Right lobe of liver (tissue), 6 donors: ENCODE data around the gene BAZ1B. TPM values are rescaled to one million over a fixed set of nuclear protein-coding genes. Genes with fewer than 3 reads are reported as not detected.
"Not testable (repeated sequence)": the region's sequence is repeated elsewhere in the genome, so short reads cannot be mapped to it uniquely, and the experiment has no call there.

Experiments
- ATAC-seq, 4 donors: fragments of 200-7000 bp; cut with Tn5 transposase; one replicate each; pipeline ENCODE4 v1.9.1; 2020; ENCODE audit warnings: mild to moderate bottlenecking in 4 of 4, moderate library complexity in 4 of 4
- DNase-seq, 3 donors: peaks; one replicate each; pipeline ENCODE4 v3.0.0-alpha.2; 2020
- H3K27ac ChIP-seq, 3 donors: fragments of 200-600 bp; one replicate each; pipeline ENCODE4 v1.8.0; 2022
- H3K27me3 ChIP-seq, 2 donors: fragments of 200-600 bp; one replicate each; pipeline ENCODE4 v1.8.0; 2022
- H3K36me3 ChIP-seq, 4 donors: fragments of 200-600 bp; sonication (generic) in 1 of 4; one replicate each; pipeline versions ENCODE4 v1.5.1 to v1.8.0; 2017 to 2022; ENCODE audit warnings: control low read depth in 1 of 4
- H3K4me1 ChIP-seq, 4 donors: fragments of 200-600 bp; sonication (generic) in 1 of 4; one replicate each; pipeline versions ENCODE4 v1.5.1 to v1.8.0; 2017 to 2022; ENCODE audit warnings: control low read depth in 1 of 4
- H3K4me3 ChIP-seq, 3 donors: fragments of 200-600 bp; one replicate each; pipeline ENCODE4 v1.8.0; 2022
- H3K9me3 ChIP-seq, 4 donors: fragments of 200-600 bp; sonication (generic) in 1 of 4; one replicate each; pipeline versions ENCODE4 v1.5.1 to v1.8.0; 2017 to 2022; ENCODE audit warnings: control low read depth in 1 of 4
- CTCF ChIP-seq, 4 donors: fragments of 200-600 bp in 3 of 4; fragments of 450-650 bp in 1 of 4; IDR thresholded peaks; one replicate each; pipeline versions ENCODE4 v1.5.1 to v1.8.0; 2016 to 2022; ENCODE audit warnings: antibody characterized with exemption in 4 of 4, mild to moderate bottlenecking in 2 of 4
- POLR2A ChIP-seq: fragments of 450-650 bp; IDR thresholded peaks from one replicate; pipeline ENCODE4 v1.6.1; 2017; ENCODE audit warnings: antibody characterized with exemption, mild to moderate bottlenecking
- WGBS: methylation state at CpG from one replicate; pipeline ENCODE4 v1.1.6; 2018; ENCODE audit warnings: low coverage, low lambda C conversion rate; ENCODE audit not compliant: insufficient coverage; ENCODE audit errors: missing lambda C conversion rate; 5-methylcytosine and 5-hydroxymethylcytosine counted together
- intact Hi-C, 2 donors: fragments of 100-400 bp; cut with DNase I; formaldehyde crosslinking; loops; one replicate each; pipeline versions ENCODE4 v1.11.2 to v1.14.1; 2022
- total RNA-seq, 6 experiments: library from RNA; depleted of rRNA in 2 of 6; stranded (reverse); fragments of >200 nt in 2 of 6; fragmentation: NEBNext Ultra II Directional in 3 of 6; extraction: Animal tissue kit (Norgen Biotek cat#: 25700) in 3 of 6; gene quantifications; one replicate each; pipeline versions ENCODE4 v1.1.0 to v1.2.4, GENCODE V29; 2016 to 2023
- donor health status: DM: no; HTN: yes; CAD: no.
- donor health status: DM: no; HTN: no; CAD: no.
- donor health status: DM: no; HTN: no; CAD: no.
- donor health status: DM: no; HTN: yes; CAD: no.
- donor health status: DM: no; HTN: yes; CAD: no.

The BAZ1B gene
- total RNA-seq, 6 experiments from 2014 or later, result 19.3 to 26.2 (median 25.0) TPM

GRCh38 chr7:73555411-73555982 lies 33.4 kb upstream of the BAZ1B start:
- ATAC-seq (no peak), DNase-seq (no peak)
- intact Hi-C loops, result loop anchor here (5.0 kb wide), 1 partner anchor 33 kb away; the partner anchor contains the start of gene BAZ1B (in 2 of the 2)
- peaks cover 0 to 16% (median 8%) of the 10 kb centered on the region in 4 donors for H3K4me1 ChIP-seq
- no peaks in the 10 kb centered on the region for H3K27me3 ChIP-seq
- 65% methylated on average over 6 of the region's 6 CpGs for WGBS
- TF ChIP-seq POLR2A, result no peak
- TF ChIP-seq CTCF (IDR thresholded peaks at IDR 0.05), result no peak
- H3K36me3 ChIP-seq, result peaks cover 0 to 40% (median 12%) of the 10 kb centered on the region in 4 donors
- H3K4me3 ChIP-seq, result no peak overlapping the region
- no peak overlapping the region for H3K27ac ChIP-seq
- H3K9me3 ChIP-seq, result no peaks in the 10 kb centered on the region

GRCh38 chr7:73550093-73550492 lies 28.0 kb upstream of the BAZ1B start:
- DNase-seq, H3K4me3 ChIP-seq, intact Hi-C loops, H3K4me1 ChIP-seq, H3K9me3 ChIP-seq, H3K27me3 ChIP-seq, ATAC-seq, H3K27ac ChIP-seq: not testable (repeated sequence)
- peaks cover 0 to 42% (median 24%) of the 10 kb centered on the region in 4 donors for H3K36me3 ChIP-seq
- 82% methylated on average over 4 of the region's 5 CpGs for WGBS

GRCh38 chr7:73549176-73549575 lies 27.1 kb upstream of the BAZ1B start:
- Histone ChIP-seq H3K4me1 (no peaks in the 10 kb centered on the region), H3K4me3 (no peak overlapping the region), H3K9me3 (no peaks in the 10 kb centered on the region), H3K27me3 (no peaks in the 10 kb centered on the region), H3K27ac (no peak overlapping the region), H3K36me3 (peaks cover 0 to 40% (median 22%) of the 10 kb centered on the region in 4 donors)
- WGBS, result 83% methylated on average over 4 of the region's 4 CpGs
- intact Hi-C loops, result no loop called here
- no peak for TF ChIP-seq CTCF (IDR thresholded peaks at IDR 0.05)
- no peak for TF ChIP-seq POLR2A
- DNase-seq (no peak), ATAC-seq (no peak)

- intact Hi-C loops, result no loop called here
- no peak overlapping the region for H3K27ac ChIP-seq
- no peaks in the 10 kb centered on the region for H3K9me3 ChIP-seq
- no peak overlapping the region for H3K4me3 ChIP-seq
- ATAC-seq, result no peak
- 89% methylated on average over 8 of the region's 9 CpGs for WGBS
- H3K27me3 ChIP-seq, result no peaks in the 10 kb centered on the region
- H3K4me1 ChIP-seq, result no peaks in the 10 kb centered on the region
- TF ChIP-seq POLR2A, result no peak
- no peak for TF ChIP-seq CTCF (IDR thresholded peaks at IDR 0.05)
- DNase-seq, result no peak
- H3K36me3 ChIP-seq, result peaks cover 0 to 48% (median 22%) of the 10 kb centered on the region in 4 donors
These were observed 25.7 kb upstream of the BAZ1B start for GRCh38 chr7:73547841-73548240.

- Histone ChIP-seq H3K27me3 (no peaks in the 10 kb centered on the region), H3K36me3 (peaks cover 0 to 45% (median 21%) of the 10 kb centered on the region in 4 donors), H3K4me3 (no peak overlapping the region), H3K9me3 (no peaks in the 10 kb centered on the region), H3K27ac (no peak overlapping the region), H3K4me1 (no peaks in the 10 kb centered on the region)
- WGBS, result 82% methylated on average over 1 of the region's 2 CpGs
- intact Hi-C loops, result no loop called here
- ATAC-seq (no peak), DNase-seq (no peak)
- TF ChIP-seq POLR2A (no peak), CTCF (IDR thresholded peaks at IDR 0.05) (no peak)
These were observed 22.6 kb upstream of the BAZ1B start for GRCh38 chr7:73544678-73545077.
